ENCODE data around the gene APBA1.
"Not testable (repeated sequence)": the region's sequence is repeated elsewhere in the genome, so short reads cannot be mapped to it uniquely, and the experiment has no call there.

APBA1 gene

DNA sequence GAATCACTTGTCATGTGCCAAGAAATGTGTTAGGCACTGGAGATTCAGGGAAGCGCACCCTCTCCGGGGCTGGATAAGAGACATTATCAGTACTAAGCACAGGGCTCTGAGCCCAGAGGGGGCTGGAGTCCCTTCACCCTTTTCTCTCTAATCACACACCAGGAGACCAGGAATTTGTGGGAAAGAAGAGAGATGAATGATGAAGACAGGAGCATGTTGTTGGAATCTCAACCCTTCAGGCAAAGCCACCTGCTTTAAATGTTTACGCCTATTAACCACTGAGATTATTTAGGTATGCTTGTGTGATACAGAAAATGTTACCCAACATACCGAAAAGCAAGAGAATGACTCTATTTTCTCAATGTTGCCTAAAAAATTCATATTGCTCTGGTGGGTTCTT is 227.4 kb downstream of the APBA1 start:
- TF ChIP-seq, protein P1, sequence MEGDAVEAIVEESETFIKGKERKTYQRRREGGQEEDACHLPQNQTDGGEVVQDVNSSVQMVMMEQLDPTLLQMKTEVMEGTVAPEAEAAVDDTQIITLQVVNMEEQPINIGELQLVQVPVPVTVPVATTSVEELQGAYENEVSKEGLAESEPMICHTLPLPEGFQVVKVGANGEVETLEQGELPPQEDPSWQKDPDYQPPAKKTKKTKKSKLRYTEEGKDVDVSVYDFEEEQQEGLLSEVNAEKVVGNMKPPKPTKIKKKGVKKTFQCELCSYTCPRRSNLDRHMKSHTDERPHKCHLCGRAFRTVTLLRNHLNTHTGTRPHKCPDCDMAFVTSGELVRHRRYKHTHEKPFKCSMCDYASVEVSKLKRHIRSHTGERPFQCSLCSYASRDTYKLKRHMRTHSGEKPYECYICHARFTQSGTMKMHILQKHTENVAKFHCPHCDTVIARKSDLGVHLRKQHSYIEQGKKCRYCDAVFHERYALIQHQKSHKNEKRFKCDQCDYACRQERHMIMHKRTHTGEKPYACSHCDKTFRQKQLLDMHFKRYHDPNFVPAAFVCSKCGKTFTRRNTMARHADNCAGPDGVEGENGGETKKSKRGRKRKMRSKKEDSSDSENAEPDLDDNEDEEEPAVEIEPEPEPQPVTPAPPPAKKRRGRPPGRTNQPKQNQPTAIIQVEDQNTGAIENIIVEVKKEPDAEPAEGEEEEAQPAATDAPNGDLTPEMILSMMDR (IDR thresholded peaks at IDR 0.05; ENCODE audit: borderline replicate concordance, control extremely low read depth, extremely low read depth, insufficient read depth, missing control alignments) = no peak
- in situ Hi-C loops (cut with MboI; ENCODE audit: low sequenced_read_pairs, unreplicated experiment) = no loop called here
- DNase-seq (ENCODE audit: low spot score) = no peak

DNA sequence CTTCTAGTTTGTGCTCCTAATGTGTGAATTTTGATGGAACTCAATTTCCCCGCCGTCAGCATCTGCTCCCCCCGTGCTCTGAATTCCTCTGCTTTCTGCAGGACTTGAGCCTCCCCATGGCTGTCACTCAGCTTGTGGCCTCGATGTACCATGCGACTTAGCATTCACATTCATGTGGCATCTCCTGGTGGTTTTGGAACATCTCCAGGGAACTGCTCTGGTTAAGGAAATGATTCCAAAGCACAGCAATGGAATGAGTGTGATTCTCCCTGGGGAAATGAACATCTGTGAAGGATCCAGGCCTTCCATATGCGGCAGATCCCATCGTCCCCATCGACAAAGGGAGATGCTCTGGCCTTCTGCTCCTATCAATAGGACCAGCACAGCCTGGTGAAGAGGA is 228.2 kb downstream of the APBA1 start:
- in situ Hi-C loops (cut with MboI; ENCODE audit: low sequenced_read_pairs, unreplicated experiment) = no loop called here

DNA sequence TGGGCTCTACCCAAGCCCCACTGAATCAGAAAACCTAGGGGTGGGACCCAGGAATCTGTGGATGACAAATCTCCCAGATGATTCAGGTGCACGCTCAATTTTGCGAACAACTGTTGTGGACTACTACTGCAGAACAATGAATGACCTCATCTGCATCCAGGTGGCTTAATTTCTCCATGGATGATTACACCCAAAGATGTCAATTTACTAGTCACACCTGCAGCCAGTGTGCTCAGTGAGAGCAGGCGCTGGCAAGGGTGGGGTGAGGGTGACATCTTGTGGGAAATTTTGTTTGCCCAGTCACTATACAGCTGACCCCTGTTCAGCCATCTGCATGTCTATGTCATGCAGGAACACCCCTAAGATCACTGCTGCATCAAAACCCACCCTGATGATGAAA is 229.0 kb downstream of the APBA1 start:
- in situ Hi-C loops (cut with MboI; ENCODE audit: low sequenced_read_pairs, unreplicated experiment) = no loop called here
- DNase-seq (ENCODE audit: low spot score) = no peak
- TF ChIP-seq, protein P1 (IDR thresholded peaks at IDR 0.05; ENCODE audit: borderline replicate concordance, control extremely low read depth, extremely low read depth, insufficient read depth, missing control alignments) = no peak

More for the DNA sequence above, 228.2 kb downstream of the APBA1 start:
- DNase-seq (ENCODE audit: low spot score) = no peak
- TF ChIP-seq, protein P1 (IDR thresholded peaks at IDR 0.05; ENCODE audit: borderline replicate concordance, control extremely low read depth, extremely low read depth, insufficient read depth, missing control alignments) = no peak

DNA sequence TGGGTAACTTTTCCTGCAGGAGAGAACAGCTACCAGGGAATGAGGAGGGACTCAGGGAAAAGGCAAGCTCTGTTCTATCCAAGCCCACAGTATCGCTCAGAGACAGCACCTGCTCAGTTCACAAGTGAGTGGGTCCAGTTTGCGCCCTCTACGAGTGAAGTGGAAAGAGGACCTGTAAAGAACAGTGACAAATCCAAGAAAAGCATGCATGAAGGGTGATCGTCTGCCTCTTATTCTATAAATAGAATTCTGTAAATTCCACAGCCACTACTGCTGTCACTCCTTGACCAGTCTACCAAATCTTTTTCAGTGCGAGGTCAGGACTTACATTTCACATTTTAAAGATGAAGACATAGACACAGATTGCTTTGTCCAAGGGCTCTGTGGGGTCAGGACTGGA is 229.7 kb downstream of the APBA1 start:
- in situ Hi-C loops (cut with MboI; ENCODE audit: low sequenced_read_pairs, unreplicated experiment) = no loop called here
- TF ChIP-seq, protein P1 (IDR thresholded peaks at IDR 0.05; ENCODE audit: borderline replicate concordance, control extremely low read depth, extremely low read depth, insufficient read depth, missing control alignments) = no peak
- DNase-seq (ENCODE audit: low spot score) = no peak

DNA sequence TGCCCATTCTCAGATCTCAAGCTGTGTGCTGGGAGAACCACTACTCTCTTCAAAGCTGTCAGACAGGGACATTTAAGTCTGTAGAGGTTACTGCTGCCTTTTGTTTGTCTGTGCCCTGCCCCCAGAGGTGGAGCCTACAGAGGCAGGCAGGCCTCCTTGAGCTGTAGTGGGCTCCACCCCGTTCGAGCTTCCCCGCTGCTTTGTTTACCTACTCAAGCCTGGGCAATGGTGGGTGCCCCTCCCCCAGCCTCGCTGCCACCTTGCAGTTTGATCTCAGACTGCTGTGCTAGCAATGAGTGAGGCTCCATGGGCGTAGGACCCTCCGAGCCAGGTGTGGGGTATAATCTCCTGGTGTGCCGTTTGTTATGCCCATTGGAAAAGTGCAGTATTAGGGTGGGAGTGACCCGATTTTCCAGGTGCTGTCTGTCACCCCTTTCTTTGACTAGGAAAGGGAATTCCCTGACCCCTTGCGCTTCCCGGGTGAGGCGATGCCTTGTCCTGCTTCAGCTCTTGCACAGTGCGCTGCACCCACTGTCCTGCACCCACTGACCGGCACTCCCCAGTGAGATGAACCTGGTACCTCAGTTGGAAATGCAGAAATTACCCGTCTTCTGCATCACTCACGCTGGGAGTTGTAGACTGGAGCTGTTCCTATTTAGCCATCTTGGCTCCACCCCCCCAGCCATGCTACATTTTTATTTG is 231.8 kb downstream of the APBA1 start:
- in situ Hi-C loops (cut with MboI; ENCODE audit: low sequenced_read_pairs, unreplicated experiment); DNase-seq (ENCODE audit: low spot score): not testable (repeated sequence)

DNA sequence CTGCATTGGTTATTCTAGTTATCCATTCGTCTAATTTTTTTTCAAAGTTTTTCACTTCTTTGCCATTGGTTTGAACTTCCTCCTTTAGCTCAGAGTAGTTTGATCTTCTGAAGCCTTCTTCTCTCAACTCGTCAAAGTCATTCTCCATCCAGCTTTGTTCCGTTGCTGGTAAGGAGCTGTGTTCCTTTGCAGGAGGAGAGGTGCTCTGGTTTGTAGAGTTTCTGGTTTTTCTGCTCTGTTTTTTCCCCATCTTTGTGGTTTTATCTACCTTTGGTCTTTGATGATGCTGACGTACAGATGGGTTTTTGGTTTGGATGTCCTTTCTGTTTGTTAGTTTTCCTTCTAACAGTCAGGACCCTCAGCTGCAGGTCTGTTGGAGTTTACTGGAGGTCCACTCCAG is 232.5 kb downstream of the APBA1 start:
- in situ Hi-C loops (cut with MboI; ENCODE audit: low sequenced_read_pairs, unreplicated experiment) = not testable (repeated sequence)

DNA sequence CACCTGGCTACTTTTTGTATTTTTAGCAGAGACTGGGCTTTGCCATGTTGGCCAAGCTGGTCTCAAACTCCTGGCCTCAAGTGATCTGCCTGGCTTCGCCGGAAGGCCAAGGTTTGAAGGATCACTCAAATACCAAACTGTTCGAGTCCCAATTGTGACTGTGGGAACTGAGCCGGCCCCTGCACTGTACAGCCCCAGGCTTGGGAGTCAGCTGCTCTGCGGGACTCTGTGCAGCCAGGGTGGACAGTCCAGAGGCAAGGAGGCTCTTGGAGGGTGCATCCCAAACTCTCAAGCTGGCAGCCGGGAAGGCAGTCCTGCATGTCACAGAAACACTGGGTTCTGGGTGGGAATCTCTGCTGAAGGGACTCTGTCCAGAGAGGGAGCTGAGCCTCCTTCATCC is 238.2 kb downstream of the APBA1 start:
- in situ Hi-C loops (cut with MboI; ENCODE audit: low sequenced_read_pairs, unreplicated experiment) = no loop called here
- TF ChIP-seq, protein P1 (IDR thresholded peaks at IDR 0.05; ENCODE audit: borderline replicate concordance, control extremely low read depth, extremely low read depth, insufficient read depth, missing control alignments) = no peak

More for the DNA sequence above, 232.5 kb downstream of the APBA1 start:
- DNase-seq (ENCODE audit: low spot score) = not testable (repeated sequence)

DNA sequence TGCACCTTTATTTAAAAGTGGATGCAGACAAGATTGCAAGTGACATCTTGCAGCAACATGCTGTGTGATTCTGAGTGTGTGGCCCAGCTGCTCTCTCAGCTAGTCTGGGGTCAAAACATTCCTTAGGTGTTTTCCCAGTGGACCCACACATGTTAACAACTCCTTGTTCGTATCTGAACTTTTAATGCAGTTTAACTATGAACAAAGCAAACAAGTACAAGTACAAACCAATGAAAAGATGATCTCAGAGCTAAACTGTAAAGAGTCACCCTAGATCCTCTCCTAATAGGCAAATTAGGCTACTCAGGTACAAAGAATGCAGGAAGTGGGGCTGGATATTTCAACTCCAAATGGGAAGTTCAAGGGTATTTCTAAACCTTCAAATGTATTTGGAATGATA is 238.8 kb downstream of the APBA1 start:
- no peak for DNase-seq (ENCODE audit: low spot score)
- in situ Hi-C loops (cut with MboI; ENCODE audit: low sequenced_read_pairs, unreplicated experiment) = no loop called here
- TF ChIP-seq, protein P1 (IDR thresholded peaks at IDR 0.05; ENCODE audit: borderline replicate concordance, control extremely low read depth, extremely low read depth, insufficient read depth, missing control alignments) = no peak

More for the DNA sequence above, 238.2 kb downstream of the APBA1 start:
- no peak for DNase-seq (ENCODE audit: low spot score)

Measured in GM13976 (cell line).